Activated naive CD4-positive, alpha-beta T cell treated with anti-CD3 and anti-CD28 coated beads, Interleukin-2, amount 50 U/mL, for 72 hours (primary cell): ENCODE results near the gene HPS4. TPM values are rescaled to one million over a fixed set of nuclear protein-coding genes. Genes with fewer than 3 reads are reported as not detected.

Source experiments
- ATAC-seq, 2 donors: fragments of 150-1000 bp; cut with Tn5 transposase; 2 replicates each; pipeline ENCODE4 v1.10.0; 2021; ENCODE audit warnings: mild to moderate bottlenecking in 2 of 2, moderate library complexity in 2 of 2
- DNase-seq, 2 donors: peaks; one replicate each; pipeline ENCODE4 v3.0.0; 2021 to 2022; ENCODE audit warnings: low spot score in 2 of 2
- H3K27ac Mint-ChIP-seq, 2 donors: one replicate each; pipeline ENCODE4 v1.8.0; 2022; ENCODE audit warnings: mild to moderate bottlenecking in 2 of 2, mixed read lengths in 2 of 2
- H3K36me3 Mint-ChIP-seq, 2 donors: one replicate each; pipeline ENCODE4 v1.8.0; 2022; ENCODE audit warnings: mixed read lengths in 2 of 2
- H3K9me3 Mint-ChIP-seq, 2 donors: one replicate each; pipeline ENCODE4 v1.8.0; 2022; ENCODE audit warnings: mixed read lengths in 2 of 2
- total RNA-seq, 2 donors: library from RNA; stranded (reverse); gene quantifications; one replicate each; pipeline ENCODE4 v1.2.3, GENCODE V29; 2022

Gene HPS4
- total RNA-seq, 2 donors from 2014 or later, result 51.3 to 62.6 TPM

DNA sequence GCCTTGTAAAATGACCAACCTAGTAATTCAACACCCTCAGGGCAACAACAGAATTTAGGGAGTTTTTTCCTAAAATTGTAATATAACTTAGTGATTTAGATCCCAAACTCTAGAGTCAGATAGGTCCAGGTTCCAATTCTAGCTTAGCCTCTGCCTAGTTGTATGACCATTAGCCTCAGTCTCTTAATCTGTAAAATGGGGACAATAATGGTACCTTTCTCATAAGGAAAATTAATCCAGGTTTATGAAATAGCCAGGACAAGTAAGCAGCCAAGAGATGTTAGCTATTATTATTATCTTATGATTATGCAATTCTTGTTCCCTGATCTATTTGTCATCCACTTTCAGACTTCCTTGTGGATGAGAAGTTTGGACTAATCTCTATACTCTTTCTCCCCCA, 24.6 kb upstream of the HPS4 start:
- peaks cover 34 to 44% of the 10 kb centered on the region in 2 donors for H3K36me3 Mint-ChIP-seq
- ATAC-seq (no peak), DNase-seq (no peak)
- no peaks in the 10 kb centered on the region for H3K9me3 Mint-ChIP-seq
- H3K27ac Mint-ChIP-seq, result no peak overlapping the region

DNA sequence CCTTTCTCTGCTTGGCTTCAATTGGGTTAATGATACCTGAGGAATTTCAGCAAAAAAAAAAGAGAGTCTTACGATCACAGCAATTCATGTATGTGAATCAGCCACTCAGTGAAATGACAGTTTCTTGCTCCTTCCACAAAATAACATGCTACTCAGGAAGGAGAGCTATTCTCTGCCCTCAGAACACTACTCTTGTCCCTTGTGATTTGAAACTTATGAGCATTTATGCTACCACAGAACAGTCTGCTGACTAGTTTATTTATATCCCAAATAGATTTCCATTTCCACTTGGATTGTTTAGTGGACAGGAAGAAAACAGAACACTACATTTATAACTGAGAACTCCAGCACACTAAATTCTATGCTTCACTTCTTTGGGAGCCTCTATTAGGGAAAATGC, 20.2 kb upstream of the HPS4 start:
- peaks cover 25 to 33% of the 10 kb centered on the region in 2 donors for H3K36me3 Mint-ChIP-seq

DNA sequence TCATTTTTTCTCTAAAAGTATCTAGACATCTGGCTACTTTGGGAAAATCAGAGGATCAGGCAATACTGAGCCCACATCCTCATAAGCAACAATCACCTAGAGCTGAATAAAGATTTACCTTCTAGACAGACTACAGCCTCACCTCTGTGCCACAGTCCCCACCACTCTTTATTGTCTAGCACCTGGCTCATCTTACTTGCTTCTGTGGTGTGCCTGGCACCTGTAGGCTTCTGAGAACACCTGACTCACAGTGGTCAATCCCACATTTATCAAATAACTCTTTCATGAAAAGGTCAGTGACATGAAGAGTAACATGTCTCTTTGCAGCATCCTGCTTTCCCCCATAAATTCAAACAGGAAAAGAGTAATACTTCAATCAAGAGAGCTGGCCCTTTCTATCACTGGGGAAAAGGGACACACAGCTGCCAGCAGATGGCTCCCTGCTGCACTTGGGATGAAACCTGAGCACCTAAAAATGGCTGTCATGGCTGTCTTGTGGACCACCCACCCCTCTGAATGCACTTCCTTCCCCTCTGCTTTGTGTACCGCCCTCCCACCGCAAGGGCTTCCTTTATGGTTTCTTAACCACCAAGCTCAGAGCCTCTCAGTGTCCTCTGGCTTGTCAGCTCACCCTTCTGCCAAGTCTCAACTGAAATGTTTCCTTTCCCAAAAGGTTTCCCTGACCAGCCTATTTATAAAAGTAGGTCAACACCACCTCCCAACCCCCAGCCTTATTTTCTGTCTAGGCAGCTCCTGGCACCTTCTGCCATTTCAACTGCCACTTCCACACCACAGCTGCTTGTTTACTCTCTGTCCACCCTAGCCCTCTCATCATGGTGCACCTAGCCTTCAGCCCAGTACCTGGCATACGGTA, 19.3 kb upstream of the HPS4 start:
- Mint-ChIP-seq H3K9me3 (no peaks in the 10 kb centered on the region), H3K36me3 (peaks cover 25 to 33% of the 10 kb centered on the region in 2 donors), H3K27ac (peak overlapping the region; percentile 85 to 94)
- DNase-seq, result peak in 1 of 2 donors; percentile 37
- peak; percentile 79 to 84 for ATAC-seq

More for the DNA sequence above, 20.2 kb upstream of the HPS4 start:
- no peak for ATAC-seq
- no peaks in the 10 kb centered on the region for H3K9me3 Mint-ChIP-seq
- peak overlapping the region; percentile 85 to 94 for H3K27ac Mint-ChIP-seq
- DNase-seq, result no peak

DNA sequence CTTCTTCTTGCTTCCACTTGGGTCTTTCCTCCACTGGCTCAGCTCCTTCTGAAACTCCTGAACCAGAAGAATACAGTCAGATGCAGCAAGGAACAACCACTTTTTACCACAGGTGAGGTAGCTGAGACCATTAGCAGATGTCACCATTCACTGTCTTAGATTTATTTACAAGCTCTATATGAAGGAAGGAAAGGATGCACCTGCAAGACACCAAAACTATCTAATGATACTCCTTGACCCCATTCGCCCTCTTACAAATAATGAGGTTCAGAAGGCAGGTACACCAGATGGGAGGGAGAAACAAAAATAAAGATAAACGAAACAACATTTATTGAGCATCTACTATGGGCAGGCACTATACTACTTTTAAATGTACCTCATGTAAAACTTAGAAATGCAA, 18.4 kb upstream of the HPS4 start:
- peaks cover 25 to 33% of the 10 kb centered on the region in 2 donors for H3K36me3 Mint-ChIP-seq
- no peak for DNase-seq
- H3K9me3 Mint-ChIP-seq, result no peaks in the 10 kb centered on the region
- peak overlapping the region; percentile 53 to 85 for H3K27ac Mint-ChIP-seq
- ATAC-seq, result no peak

DNA sequence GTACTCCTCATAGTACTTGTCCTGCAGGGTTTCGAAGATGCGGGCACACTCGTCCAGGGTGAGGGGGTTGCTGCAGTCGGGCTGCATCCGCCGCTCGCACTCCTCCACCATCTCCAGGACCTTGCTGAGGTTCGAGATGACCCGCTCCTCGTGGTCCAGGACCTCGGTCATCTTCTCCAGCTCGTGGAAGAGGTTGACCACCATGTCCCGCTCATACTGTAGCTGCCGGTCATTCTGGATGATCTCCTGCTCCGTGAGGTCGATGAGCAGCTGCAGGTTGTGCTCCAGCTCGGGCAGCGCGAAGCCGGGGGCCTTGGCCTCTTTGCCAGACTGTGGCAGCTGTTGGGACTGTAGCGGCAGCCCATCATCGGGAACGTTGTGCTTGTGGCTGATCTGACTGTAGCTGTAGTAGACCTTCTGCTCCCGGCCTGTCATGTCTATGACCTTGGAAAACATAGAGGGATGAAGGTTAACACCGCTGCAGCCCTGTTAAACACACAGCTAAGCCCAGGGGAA, 15.7 kb upstream of the HPS4 start:
- DNase-seq, result no peak
- Mint-ChIP-seq H3K36me3 (peaks cover 15 to 34% of the 10 kb centered on the region in 2 donors), H3K9me3 (no peaks in the 10 kb centered on the region), H3K27ac (peak overlapping the region; percentile 23 to 59)
- ATAC-seq, result no peak

DNA sequence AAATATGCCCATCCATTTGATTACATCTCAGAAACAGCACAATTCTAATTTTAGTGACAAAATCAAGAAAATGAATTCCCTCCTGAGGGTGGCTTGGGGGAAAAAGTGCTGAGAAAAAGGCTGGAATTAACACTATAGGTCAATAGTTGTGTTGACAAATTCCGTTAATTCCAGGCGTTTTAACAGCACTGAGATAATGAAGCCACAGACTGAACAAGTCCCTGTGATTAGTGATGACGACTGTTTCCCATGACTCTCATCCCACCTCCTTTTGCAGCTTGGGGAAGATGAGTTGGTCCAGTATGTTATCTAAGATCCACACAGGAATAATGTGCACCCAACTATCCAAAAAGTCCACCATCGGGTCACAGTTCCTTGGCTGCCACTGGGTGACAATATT, 12.9 kb upstream of the HPS4 start:
- DNase-seq (no peak), ATAC-seq (no peak)
- peak overlapping the region in 1 of 2 donors; percentile 54 for H3K27ac Mint-ChIP-seq
- H3K36me3 Mint-ChIP-seq, result peaks cover 6 to 27% of the 10 kb centered on the region in 2 donors
- no peaks in the 10 kb centered on the region for H3K9me3 Mint-ChIP-seq

DNA sequence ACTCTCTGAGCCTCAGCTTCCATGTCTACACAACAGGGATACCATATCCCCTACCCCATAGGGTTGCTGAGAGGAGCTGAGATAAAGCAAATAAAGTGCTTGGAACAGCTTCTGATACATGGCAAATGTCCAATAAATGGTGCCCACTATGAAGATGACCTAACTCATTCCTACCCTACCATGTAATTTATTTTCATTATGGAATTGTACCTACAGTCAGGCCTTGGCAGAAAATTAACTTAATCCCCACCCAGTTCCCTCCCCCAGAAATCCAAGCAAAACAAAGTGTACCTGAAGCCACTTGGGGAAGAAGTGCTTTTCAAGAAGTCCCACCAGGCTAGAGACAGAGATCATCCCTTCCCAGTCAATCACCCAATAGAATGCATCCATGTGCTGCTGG, 10.9 kb upstream of the HPS4 start:
- no peaks in the 10 kb centered on the region for H3K9me3 Mint-ChIP-seq
- ATAC-seq (no peak), DNase-seq (no peak)
- H3K36me3 Mint-ChIP-seq, result peaks cover 6 to 18% of the 10 kb centered on the region in 2 donors
- peak overlapping the region in 1 of 2 donors; percentile 70 for H3K27ac Mint-ChIP-seq

DNA sequence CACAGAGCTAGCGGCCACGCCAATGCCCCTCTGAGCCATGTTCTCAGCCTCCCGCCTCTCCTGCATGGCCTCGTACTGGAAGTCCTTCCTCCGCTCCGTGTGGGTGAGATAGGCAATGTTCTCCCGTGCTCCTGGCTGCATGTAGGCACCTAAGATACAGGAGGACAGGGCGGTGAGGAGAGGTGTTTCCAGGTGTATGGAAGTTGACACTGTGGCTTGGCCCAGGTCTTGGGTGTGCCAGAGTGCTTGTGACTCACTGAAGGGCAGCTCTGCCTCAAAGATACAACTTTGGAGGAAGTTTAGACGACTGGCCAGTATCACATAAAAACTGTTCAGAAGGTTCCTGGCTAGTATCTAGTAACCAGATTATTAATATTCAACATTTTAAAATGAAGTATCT, 8.6 kb upstream of the HPS4 start:
- Mint-ChIP-seq H3K9me3 (no peaks in the 10 kb centered on the region), H3K27ac (peak overlapping the region; percentile 36 to 70), H3K36me3 (peaks cover 6 to 16% of the 10 kb centered on the region in 2 donors)
- ATAC-seq (no peak), DNase-seq (no peak)

DNA sequence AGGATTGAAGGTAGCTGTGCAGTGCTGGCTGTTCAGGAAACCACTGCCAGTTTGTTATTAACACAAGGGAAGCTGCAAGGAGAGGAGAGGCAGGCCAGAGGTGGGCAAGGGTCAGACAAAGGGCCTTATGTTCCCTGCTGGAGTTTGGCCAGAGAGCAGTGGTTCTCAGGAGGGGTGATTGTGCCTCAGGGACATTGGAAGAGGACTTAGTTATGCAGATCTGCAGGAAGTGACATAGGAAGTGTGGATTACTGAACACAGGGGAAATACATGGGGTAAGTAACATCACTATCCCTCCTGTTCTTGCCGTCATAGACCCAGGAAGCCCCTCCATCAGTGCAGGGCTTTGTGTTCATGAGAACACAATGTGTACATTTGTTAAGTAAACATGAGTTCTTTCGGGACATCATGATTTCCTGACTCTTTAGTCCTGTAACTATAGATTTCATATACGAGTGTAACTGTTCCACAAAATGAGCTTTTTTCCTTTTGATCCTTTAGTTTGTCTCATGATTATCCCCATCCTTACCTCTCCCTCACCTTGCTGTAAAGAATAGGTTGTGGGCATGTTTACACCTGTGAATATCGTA, 6.0 kb upstream of the HPS4 start:
- ATAC-seq, result no peak
- Mint-ChIP-seq H3K27ac (peak overlapping the region; percentile 59 to 90), H3K9me3 (no peaks in the 10 kb centered on the region), H3K36me3 (peaks cover 3 to 13% of the 10 kb centered on the region in 2 donors)
- no peak for DNase-seq

DNA sequence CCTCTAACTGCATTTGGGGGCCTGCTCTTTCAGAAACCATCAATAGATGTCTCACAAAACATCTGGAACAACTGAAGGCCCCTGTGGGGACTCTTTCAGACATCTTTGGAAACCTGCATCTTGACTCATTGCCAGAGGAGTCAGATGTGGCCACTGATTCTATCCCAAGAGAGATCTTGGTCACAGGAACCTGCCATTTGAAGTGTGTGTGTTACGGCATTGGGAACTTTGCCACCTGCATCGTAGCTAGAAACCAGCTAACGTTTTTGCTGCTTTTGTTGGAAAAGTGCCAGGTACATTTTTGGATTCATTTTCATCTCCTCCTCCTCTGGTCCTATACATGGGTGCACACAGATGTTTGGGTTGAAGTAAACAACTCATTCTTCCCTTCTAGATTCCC, 4.4 kb upstream of the HPS4 start:
- ATAC-seq (no peak), DNase-seq (no peak)
- H3K36me3 Mint-ChIP-seq, result peaks cover 4 to 12% of the 10 kb centered on the region in 2 donors
- no peaks in the 10 kb centered on the region for H3K9me3 Mint-ChIP-seq
- H3K27ac Mint-ChIP-seq, result peak overlapping the region; percentile 5 to 75

DNA sequence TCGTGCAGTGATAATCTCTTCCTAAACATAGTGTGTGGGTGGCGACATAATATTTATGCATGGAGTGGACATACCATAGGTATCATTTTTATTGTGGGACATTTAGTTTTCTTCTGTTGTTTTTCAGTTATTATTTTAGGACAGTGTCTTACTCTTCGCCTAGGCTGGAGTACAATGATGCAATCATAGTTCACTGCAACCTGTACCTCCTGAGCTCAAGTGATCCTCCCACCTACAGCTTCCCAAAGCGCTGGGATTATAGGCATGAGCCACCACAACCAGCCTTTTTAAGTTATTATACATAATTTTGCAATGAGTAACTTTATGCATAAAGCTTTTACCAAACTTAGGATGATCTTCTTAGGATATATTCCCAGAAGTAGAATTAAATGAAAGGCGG, 2.8 kb upstream of the HPS4 start:
- no peak for DNase-seq
- peaks cover 10 to 12% of the 10 kb centered on the region in 2 donors for H3K36me3 Mint-ChIP-seq
- no peaks in the 10 kb centered on the region for H3K9me3 Mint-ChIP-seq
- no peak overlapping the region for H3K27ac Mint-ChIP-seq
- no peak for ATAC-seq

DNA sequence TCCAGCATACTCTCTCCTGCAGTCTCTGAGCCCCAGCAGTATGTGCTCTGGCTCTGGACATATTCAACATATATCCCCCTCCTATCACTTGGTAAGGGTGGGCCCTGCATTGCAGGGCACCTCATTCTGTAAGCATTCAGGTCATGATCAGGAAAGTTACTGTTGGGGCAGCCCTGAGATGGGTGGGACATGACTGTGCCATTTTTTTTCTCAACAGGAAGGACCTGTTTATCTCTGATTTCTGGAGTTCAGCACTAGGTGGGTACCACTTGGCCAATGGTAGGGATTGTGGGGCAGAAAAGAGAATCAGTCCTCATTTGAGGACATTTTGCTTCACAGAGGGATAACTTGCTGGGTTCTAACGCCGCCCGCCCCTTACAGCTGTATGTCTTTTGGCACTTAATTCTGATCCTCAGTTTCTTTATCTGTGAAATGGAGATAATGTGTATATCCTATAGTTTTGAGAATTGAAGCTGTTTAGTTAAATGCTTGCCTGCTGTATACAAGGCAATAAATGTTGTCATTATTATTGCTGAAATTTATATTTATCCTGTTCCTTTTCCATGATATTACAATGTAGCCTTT, 2.3 kb upstream of the HPS4 start:
- no peak for DNase-seq
- no peaks in the 10 kb centered on the region for H3K9me3 Mint-ChIP-seq
- no peak for ATAC-seq
- peaks cover 14 to 17% of the 10 kb centered on the region in 2 donors for H3K36me3 Mint-ChIP-seq
- peak overlapping the region in 1 of 2 donors; percentile 62 for H3K27ac Mint-ChIP-seq

DNA sequence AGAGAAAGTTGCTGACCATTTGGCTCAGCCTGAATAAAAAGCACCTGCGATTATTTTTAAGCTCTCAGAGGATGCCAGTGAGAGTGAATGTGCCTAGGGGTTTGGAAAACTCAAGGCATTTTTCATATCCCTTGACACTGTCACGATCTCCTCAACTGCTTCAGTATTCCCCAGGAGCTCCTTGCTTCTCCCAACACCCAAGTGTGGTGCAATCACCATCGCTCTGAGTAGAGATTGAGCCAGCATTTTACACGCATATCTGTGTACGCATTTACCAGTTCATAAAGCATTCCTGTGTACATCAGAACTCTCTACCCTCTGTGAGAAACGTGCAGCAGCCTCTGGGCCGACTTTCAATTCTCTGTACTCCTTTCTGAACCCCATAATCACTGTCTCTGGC, 1.4 kb upstream of the HPS4 start:
- ATAC-seq (no peak), DNase-seq (no peak)
- Mint-ChIP-seq H3K9me3 (no peaks in the 10 kb centered on the region), H3K27ac (peak overlapping the region; percentile 17 to 62), H3K36me3 (peaks cover 16 to 23% of the 10 kb centered on the region in 2 donors)

DNA sequence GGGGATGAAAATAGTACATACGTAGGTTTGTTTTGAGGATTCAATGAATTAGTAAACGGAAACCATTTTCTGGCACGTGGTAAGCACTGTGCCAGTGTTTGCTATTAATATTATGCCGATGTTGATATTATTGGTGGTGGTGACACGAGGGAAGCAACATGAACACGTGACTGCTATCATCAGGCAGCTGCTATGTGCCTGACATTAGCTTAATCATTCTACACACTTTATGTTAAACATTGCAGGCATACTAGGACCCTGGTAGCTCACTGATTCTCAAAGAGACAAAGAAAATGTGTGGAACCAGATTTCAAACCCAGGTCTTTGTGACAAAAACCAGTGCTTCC, 750 bp upstream of the HPS4 start:
- H3K27ac Mint-ChIP-seq, result peak overlapping the region; percentile 93
- no peak for DNase-seq
- ATAC-seq, result no peak
- peaks cover 23 to 30% of the 10 kb centered on the region in 2 donors for H3K36me3 Mint-ChIP-seq
- H3K9me3 Mint-ChIP-seq, result no peaks in the 10 kb centered on the region

DNA sequence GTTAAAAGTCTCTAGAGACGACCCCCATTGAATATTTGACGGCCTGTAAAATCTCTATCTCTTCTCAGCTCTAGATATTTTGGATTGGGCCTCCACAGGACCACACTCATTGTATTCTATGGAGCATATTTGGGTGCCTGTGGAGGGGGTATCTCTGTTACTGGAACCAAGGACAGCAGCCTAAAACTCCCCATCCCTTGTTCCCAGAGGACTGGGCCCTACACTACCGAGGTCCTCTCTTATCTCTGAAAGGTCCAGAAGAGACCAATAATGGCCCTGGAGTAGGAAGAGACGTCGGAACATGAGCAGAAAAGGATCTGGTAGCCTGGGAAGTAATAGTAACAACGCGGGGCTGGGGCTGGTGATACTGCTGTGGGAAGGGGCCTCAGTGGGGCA, 542 bp downstream of the HPS4 start:
- Mint-ChIP-seq H3K27ac (peak overlapping the region; percentile 93 to 99), H3K9me3 (no peaks in the 10 kb centered on the region), H3K36me3 (peaks cover 28 to 41% of the 10 kb centered on the region in 2 donors)
- DNase-seq (no peak), ATAC-seq (peak in 1 of 2 donors; percentile 2)

DNA sequence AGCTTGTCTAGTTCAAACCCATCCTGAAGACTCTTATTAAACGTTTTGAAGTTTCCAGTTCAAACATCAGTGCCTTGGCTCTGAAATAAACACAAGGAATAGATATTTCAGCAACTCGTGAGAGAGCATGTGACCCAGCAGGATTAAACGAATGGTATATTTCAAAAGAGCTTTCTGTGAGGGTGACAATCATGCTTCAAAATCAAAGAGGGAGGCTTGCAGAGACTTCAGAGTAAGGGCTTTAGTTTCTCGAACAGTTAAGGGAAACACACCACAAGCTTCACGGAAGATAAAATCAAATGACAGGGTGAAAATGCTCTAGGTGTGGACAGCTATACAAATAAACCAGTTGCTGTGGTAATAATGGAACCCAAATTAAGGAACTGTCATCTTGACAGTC, 1.4 kb downstream of the HPS4 start:
- H3K9me3 Mint-ChIP-seq, result no peaks in the 10 kb centered on the region
- no peak for ATAC-seq
- H3K36me3 Mint-ChIP-seq, result peaks cover 37 to 48% of the 10 kb centered on the region in 2 donors
- peak overlapping the region; percentile 93 to 99 for H3K27ac Mint-ChIP-seq
- DNase-seq, result no peak

DNA sequence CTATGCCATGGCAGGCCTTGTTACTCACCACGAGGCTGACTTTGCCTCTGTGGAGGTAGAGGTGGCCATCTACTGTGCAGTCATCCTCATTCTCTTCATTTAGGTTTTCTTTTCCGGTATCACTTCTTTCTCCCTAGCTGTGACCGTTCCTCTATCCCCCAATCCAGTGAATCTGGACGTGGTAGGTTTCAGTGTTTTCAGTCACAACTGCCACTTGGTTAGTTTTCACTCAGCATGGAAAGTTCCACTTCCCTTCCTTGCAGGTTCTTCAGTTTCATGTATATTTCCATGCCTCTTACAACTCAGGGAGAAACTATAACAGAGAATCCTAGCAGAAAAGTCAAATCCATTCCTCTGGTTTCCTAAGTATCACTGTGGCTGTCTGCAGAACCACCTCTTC, 1.9 kb downstream of the HPS4 start:
- Mint-ChIP-seq H3K36me3 (peaks cover 37 to 53% of the 10 kb centered on the region in 2 donors), H3K27ac (peak overlapping the region; percentile 93 to 99), H3K9me3 (no peaks in the 10 kb centered on the region)
- no peak for DNase-seq
- ATAC-seq, result peak; percentile 8 to 36
